ENCODE measurements around the gene TPGS2. TPM values are rescaled to one million over a fixed set of nuclear protein-coding genes. Genes with fewer than 3 reads are reported as not detected.
"Not testable (repeated sequence)": the region's sequence is repeated elsewhere in the genome, so short reads cannot be mapped to it uniquely, and the experiment has no call there.

TPGS2 gene
- total RNA-seq, 1 donor from 2014 or later = 138 TPM

GRCh38 chr18:36766836-36767235 is 62.0 kb downstream of the TPGS2 start:
- no peaks in the 10 kb centered on the region for H3K9me3 Mint-ChIP-seq (ENCODE audit: unreplicated experiment)
- H3K4me3 Mint-ChIP-seq (ENCODE audit: unreplicated experiment) = no peak overlapping the region
- DNase-seq (ENCODE audit: low spot score) = no peak
- no peak for TF ChIP-seq CTCF (IDR thresholded peaks at IDR 0.05; ENCODE audit: unreplicated experiment)
- H3K27me3 Mint-ChIP-seq (ENCODE audit: unreplicated experiment) = peaks cover 4% of the 10 kb centered on the region
- H3K27ac Mint-ChIP-seq (ENCODE audit: unreplicated experiment) = no peak overlapping the region
- H3K4me1 Mint-ChIP-seq (ENCODE audit: unreplicated experiment) = peaks cover 8% of the 10 kb centered on the region
- no peaks in the 10 kb centered on the region for H3K36me3 Mint-ChIP-seq (ENCODE audit: low read depth, unreplicated experiment)

- H3K4me3 Mint-ChIP-seq (ENCODE audit: unreplicated experiment); H3K9me3 Mint-ChIP-seq (ENCODE audit: unreplicated experiment); H3K4me1 Mint-ChIP-seq (ENCODE audit: unreplicated experiment); DNase-seq (ENCODE audit: low spot score); H3K36me3 Mint-ChIP-seq (ENCODE audit: low read depth, unreplicated experiment); H3K27ac Mint-ChIP-seq (ENCODE audit: unreplicated experiment); H3K27me3 Mint-ChIP-seq (ENCODE audit: unreplicated experiment): not testable (repeated sequence)
These were observed 65.8 kb downstream of the TPGS2 start for GRCh38 chr18:36762965-36763364.

DNA sequence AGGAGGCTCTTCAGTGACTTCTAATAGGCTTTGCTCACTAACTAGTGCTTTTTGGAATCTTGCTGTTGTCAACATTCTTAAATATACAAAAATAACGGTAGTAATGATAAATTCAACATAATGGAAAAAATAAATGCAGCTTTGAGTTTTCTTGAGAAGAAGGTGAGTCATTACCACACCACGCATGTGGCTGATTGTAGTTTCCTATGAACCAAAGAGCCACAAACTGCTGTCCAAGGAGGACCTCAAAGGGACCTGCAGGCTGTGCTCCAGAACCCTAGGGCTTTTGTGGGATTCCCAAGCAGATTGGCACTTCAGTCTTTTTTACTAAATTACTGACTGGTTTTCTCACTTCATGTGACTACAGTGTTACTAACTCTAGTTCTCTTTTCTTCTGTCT is 66.7 kb downstream of the TPGS2 start:
- no peak for TF ChIP-seq CTCF (IDR thresholded peaks at IDR 0.05; ENCODE audit: unreplicated experiment)
- H3K27ac Mint-ChIP-seq (ENCODE audit: unreplicated experiment) = no peak overlapping the region

DNA sequence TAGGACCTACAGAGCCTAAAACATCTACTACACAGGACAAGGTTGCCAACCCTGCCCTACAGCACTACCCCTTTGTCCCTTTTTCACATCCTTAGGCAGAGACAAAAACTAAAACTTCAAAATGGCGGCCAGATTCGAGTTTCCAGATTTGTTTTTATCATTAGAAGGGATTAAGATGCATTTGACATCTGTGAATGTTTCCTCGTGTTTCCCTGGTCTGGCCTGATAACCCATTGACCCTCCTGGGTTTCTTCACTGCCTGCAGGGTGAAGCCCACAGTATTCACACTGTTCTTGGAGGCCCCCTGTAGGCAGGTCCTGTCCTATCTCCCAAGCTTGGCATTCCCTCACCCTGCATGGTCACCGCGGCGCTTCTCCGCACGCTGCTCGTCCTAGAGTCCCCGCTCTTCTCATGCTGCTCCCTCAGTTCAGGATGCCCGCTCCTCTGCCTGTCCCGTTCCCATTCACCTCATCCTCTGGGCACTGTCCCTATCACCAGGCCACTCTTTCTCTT is 67.6 kb downstream of the TPGS2 start:
- H3K9me3 Mint-ChIP-seq (ENCODE audit: unreplicated experiment) = no peaks in the 10 kb centered on the region
- no peak for DNase-seq (ENCODE audit: low spot score)
- no peak overlapping the region for H3K27ac Mint-ChIP-seq (ENCODE audit: unreplicated experiment)
- H3K4me3 Mint-ChIP-seq (ENCODE audit: unreplicated experiment) = no peak overlapping the region
- H3K36me3 Mint-ChIP-seq (ENCODE audit: low read depth, unreplicated experiment) = peaks cover 4% of the 10 kb centered on the region
- no peak for TF ChIP-seq CTCF (IDR thresholded peaks at IDR 0.05; ENCODE audit: unreplicated experiment)
- no peaks in the 10 kb centered on the region for H3K4me1 Mint-ChIP-seq (ENCODE audit: unreplicated experiment)
- peaks cover 5% of the 10 kb centered on the region for H3K27me3 Mint-ChIP-seq (ENCODE audit: unreplicated experiment)

More for the DNA sequence above, 66.7 kb downstream of the TPGS2 start:
- H3K36me3 Mint-ChIP-seq (ENCODE audit: low read depth, unreplicated experiment) = peaks cover 4% of the 10 kb centered on the region
- no peaks in the 10 kb centered on the region for H3K4me1 Mint-ChIP-seq (ENCODE audit: unreplicated experiment)
- DNase-seq (ENCODE audit: low spot score) = no peak
- H3K27me3 Mint-ChIP-seq (ENCODE audit: unreplicated experiment) = peaks cover 5% of the 10 kb centered on the region
- no peak overlapping the region for H3K4me3 Mint-ChIP-seq (ENCODE audit: unreplicated experiment)
- H3K9me3 Mint-ChIP-seq (ENCODE audit: unreplicated experiment) = no peaks in the 10 kb centered on the region

GRCh38 chr18:36760598-36760997 is 68.2 kb downstream of the TPGS2 start:
- Mint-ChIP-seq H3K27ac (ENCODE audit: unreplicated experiment) (no peak overlapping the region), H3K4me3 (ENCODE audit: unreplicated experiment) (no peak overlapping the region), H3K36me3 (ENCODE audit: low read depth, unreplicated experiment) (peaks cover 4% of the 10 kb centered on the region), H3K27me3 (ENCODE audit: unreplicated experiment) (peaks cover 5% of the 10 kb centered on the region), H3K9me3 (ENCODE audit: unreplicated experiment) (no peaks in the 10 kb centered on the region), H3K4me1 (ENCODE audit: unreplicated experiment) (no peaks in the 10 kb centered on the region)
- DNase-seq (ENCODE audit: low spot score) = no peak
- no peak for TF ChIP-seq CTCF (IDR thresholded peaks at IDR 0.05; ENCODE audit: unreplicated experiment)
